Stimulated activated CD4-positive, alpha-beta T cell treated with anti-CD3 and anti-CD28 coated beads, TNF-alpha, amount 100 ng/mL, for 24 hours (primary cell): Measurements from ENCODE around the gene PTK6.

Experiments
- DNase-seq, 3 experiments: peaks; one replicate each; pipeline ENCODE4 v3.0.0-alpha.2; 2020; ENCODE audit warnings: low read depth in 3 of 3

Gene PTK6

GRCh38 chr20:63478346-63479302 lies 58.6 kb downstream of the PTK6 start:
- no peak for DNase-seq
